ENCODE measurements around the gene CDK6.
A peak's percentile ranks its signal among the peaks of the same experiment; 100 is the strongest.

The CDK6 gene

GRCh38 chr7:92641921-92642511, 194.4 kb downstream of the CDK6 start:
- TF ChIP-seq, protein P1, sequence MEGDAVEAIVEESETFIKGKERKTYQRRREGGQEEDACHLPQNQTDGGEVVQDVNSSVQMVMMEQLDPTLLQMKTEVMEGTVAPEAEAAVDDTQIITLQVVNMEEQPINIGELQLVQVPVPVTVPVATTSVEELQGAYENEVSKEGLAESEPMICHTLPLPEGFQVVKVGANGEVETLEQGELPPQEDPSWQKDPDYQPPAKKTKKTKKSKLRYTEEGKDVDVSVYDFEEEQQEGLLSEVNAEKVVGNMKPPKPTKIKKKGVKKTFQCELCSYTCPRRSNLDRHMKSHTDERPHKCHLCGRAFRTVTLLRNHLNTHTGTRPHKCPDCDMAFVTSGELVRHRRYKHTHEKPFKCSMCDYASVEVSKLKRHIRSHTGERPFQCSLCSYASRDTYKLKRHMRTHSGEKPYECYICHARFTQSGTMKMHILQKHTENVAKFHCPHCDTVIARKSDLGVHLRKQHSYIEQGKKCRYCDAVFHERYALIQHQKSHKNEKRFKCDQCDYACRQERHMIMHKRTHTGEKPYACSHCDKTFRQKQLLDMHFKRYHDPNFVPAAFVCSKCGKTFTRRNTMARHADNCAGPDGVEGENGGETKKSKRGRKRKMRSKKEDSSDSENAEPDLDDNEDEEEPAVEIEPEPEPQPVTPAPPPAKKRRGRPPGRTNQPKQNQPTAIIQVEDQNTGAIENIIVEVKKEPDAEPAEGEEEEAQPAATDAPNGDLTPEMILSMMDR (IDR thresholded peaks at IDR 0.05; ENCODE audit: extremely low read depth, missing control alignments): no peak

GRCh38 chr7:92639966-92640365, 196.4 kb downstream of the CDK6 start:
- TF ChIP-seq, protein P1 (IDR thresholded peaks at IDR 0.05; ENCODE audit: extremely low read depth, missing control alignments): no peak
- DNase-seq (ENCODE audit: low spot score): no peak

More at GRCh38 chr7:92641921-92642511, 194.4 kb downstream of the CDK6 start:
- DNase-seq (ENCODE audit: low spot score): peak; percentile 24

DNA sequence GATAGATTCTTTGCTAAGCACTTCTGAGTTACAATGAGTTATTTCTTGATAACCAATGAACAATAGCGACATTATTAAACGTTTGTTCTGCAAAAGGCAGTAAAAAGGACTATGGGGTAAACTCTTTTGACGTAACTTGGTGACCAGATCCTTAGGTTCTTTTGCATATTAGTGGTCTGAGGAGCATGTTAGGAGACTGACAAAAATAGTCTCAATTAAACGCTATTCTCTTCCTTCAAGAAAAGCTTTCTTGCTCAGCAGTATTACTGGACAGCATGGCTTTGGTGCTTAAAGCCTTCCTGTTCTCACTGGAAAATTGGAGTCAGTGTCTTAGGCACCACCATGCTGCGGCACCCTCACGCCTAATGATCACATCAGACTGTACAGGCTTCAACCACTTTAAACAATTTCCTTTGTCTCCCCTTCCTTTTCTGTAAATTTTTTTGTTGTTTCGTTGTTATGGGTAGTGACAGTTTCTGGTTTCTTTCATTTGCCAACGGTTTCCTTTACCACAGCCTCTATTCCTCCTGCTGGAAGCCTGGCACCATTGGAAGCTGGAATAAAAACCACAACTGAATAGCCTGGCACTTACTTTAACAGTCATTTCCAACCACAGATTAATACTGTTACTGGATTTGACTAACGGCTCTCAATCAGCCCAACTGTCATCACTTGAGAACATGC, 197.0 kb downstream of the CDK6 start:
- TF ChIP-seq, protein P1 (IDR thresholded peaks at IDR 0.05; ENCODE audit: extremely low read depth, missing control alignments): no peak
- no peak for DNase-seq (ENCODE audit: low spot score)

DNA sequence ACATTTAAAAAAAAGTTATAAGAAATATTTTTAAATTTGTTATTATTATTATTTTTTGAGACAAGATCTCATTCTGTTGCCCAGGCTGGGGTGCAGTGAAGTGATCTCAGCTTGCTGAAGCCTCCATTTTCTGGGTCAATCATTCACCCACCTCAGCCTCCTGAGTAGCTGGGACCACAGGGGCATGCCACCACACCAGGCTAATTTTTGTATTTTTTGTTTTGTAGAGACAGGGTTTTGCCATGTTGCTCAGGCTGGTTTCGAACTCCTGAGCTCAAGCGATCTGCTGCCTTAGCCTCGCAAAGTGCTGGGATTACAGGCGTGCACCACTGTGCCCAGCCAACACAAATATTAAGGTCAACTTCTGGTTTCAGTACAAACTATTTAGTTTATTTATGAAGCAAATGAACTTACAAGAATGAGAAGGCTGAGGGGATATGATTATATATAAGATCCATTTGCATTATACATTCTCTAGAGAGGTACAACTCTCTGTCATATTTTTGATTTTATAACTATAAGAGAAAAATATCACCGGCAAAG, 200.3 kb downstream of the CDK6 start:
- TF ChIP-seq, protein P1 (IDR thresholded peaks at IDR 0.05; ENCODE audit: extremely low read depth, missing control alignments): no peak
- DNase-seq (ENCODE audit: low spot score): no peak

GRCh38 chr7:92635538-92635937, 200.8 kb downstream of the CDK6 start:
- no peak for DNase-seq (ENCODE audit: low spot score)
- TF ChIP-seq, protein P1 (IDR thresholded peaks at IDR 0.05; ENCODE audit: extremely low read depth, missing control alignments): no peak

- TF ChIP-seq, protein P1 (IDR thresholded peaks at IDR 0.05; ENCODE audit: extremely low read depth, missing control alignments): no peak
- no peak for DNase-seq (ENCODE audit: low spot score)
Measured at GRCh38 chr7:92634924-92635519, 201.4 kb downstream of the CDK6 start.

- no peak for DNase-seq (ENCODE audit: low spot score)
- TF ChIP-seq, protein P1 (IDR thresholded peaks at IDR 0.05; ENCODE audit: extremely low read depth, missing control alignments): no peak
Measured at GRCh38 chr7:92634205-92634604, 202.2 kb downstream of the CDK6 start.

All from GM20000 (cell line).